Stomach (tissue), 9 donors: ENCODE measurements around the gene FCHSD2. TPM values are rescaled to one million over a fixed set of nuclear protein-coding genes. Genes with fewer than 3 reads are reported as not detected.
A peak's percentile ranks its signal among the peaks of the same experiment; 100 is the strongest.
"Not testable (repeated sequence)": the region's sequence is repeated elsewhere in the genome, so short reads cannot be mapped to it uniquely, and the experiment has no call there.

Source experiments
- DNase-seq, 2 donors: peaks; one replicate each; pipeline versions ENCODE4 v3.0.0 to v3.0.0-alpha.2; 2013 to 2019
- H3K27ac ChIP-seq, 5 donors: fragments of 200-600 bp in 4 of 5; sonication (generic) in 4 of 5; one replicate each; pipeline ENCODE4 v1.5.1; 2013 to 2019; ENCODE audit warnings: mild to moderate bottlenecking in 1 of 5, moderate library complexity in 1 of 5
- H3K27me3 ChIP-seq, 3 donors: fragments of 200-600 bp; sonication (generic); one replicate each; pipeline ENCODE4 v1.5.1; 2017 to 2019; ENCODE audit warnings: mixed run types in 1 of 3
- H3K36me3 ChIP-seq, 4 donors: fragments of 200-600 bp; sonication (generic); 1 replicate in 3 of 4; 2 replicates in 1 of 4; pipeline ENCODE4 v1.5.1; 2016 to 2019
- H3K4me1 ChIP-seq, 4 donors: fragments of 200-600 bp; sonication (generic); one replicate each; pipeline ENCODE4 v1.5.1; 2016 to 2019
- H3K4me3 ChIP-seq, 4 donors: fragments of 200-600 bp; sonication (generic) in 3 of 4; one replicate each; pipeline ENCODE4 v1.5.1; 2016 to 2019; ENCODE audit warnings: mild to moderate bottlenecking in 1 of 4
- H3K9me3 ChIP-seq, 4 donors: fragments of 200-600 bp; sonication (generic); one replicate each; pipeline ENCODE4 v1.5.1; 2016 to 2019
- EP300 ChIP-seq: sonication (generic); formaldehyde crosslinking; IDR thresholded peaks from one replicate; pipeline ENCODE4 v1.6.1; 2017; ENCODE audit warnings: antibody characterized with exemption
- POLR2A ChIP-seq, 4 donors: fragments of 450-650 bp; IDR thresholded peaks; one replicate each; pipeline ENCODE4 v1.6.1; 2016; ENCODE audit warnings: antibody characterized with exemption in 4 of 4, control low read depth in 2 of 4, mild to moderate bottlenecking in 1 of 4, moderate library complexity in 1 of 4
- POLR2AphosphoS5 ChIP-seq, 3 donors: sonication (generic); formaldehyde crosslinking; IDR thresholded peaks; one replicate each; pipeline ENCODE4 v1.6.1; 2016; ENCODE audit warnings: antibody characterized with exemption in 3 of 3
- WGBS, 5 donors: extraction: QIAGEN DNeasy Blood & Tissue Kit in 3 of 5; methylation state at CpG; one replicate each; pipeline versions ENCODE4 v1.1.5 to v1.1.7; 2013 to 2018; 5-methylcytosine and 5-hydroxymethylcytosine counted together
- intact Hi-C: fragments of 100-400 bp; cut with DNase I; formaldehyde crosslinking; loops from one replicate; pipeline ENCODE4 v1.15.1; 2023; ENCODE audit warnings: low total_unique reads
- polyA plus RNA-seq, 3 donors: library from polyadenylated mRNA; stranded (reverse); fragments of 200-250 nt; gene quantifications; one replicate each; pipeline ENCODE4 v1.2.3, GENCODE V29; 2013
- total RNA-seq, 5 donors: library from RNA; depleted of rRNA; stranded (reverse); fragments of >200 nt; gene quantifications; one replicate each; pipeline versions ENCODE4 v1.1.0 to v1.2.3, GENCODE V29; 2014 to 2016
- TF ChIP-seq, protein P1 (sequence below), 7 experiments: fragments of 450-650 bp in 4 of 7; fragments of 200-600 bp in 3 of 7; sonication (generic) in 3 of 7; IDR thresholded peaks; one replicate each; pipeline ENCODE4 v1.5.1; 2016 to 2019; ENCODE audit warnings: antibody characterized with exemption in 7 of 7, control low read depth in 2 of 7, mild to moderate bottlenecking in 1 of 7
- donor health status: healthy with polysubstance abuse.
- donor health status: Bipolar disorder and iron deficiency.
- donor health status: healthy.

The FCHSD2 gene
- total and polyA plus RNA-seq, 8 donors: 5.7 to 64.3 (median 15.9) TPM

DNA sequence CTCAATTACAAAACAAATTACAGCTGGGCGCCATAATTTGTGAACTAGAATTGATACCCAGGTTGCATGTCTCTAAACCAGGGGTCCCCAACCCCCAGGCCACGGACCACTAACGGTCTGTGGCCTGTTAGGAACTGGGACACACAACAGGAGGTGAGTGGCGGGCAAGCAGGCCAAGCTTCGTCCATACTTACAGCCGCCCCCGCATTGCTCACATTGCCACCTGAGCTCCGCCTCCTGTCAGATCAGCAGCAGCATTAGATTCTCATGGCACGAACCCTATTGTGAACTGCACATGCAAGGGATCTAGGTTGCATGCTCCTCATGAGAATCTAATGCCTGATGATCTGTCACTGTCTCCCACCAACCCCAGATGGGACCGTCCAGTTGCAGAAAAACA, 12.9 kb downstream of the FCHSD2 start:
- WGBS, 5 donors: 86 to 98% (median 96%) methylated on average over 10 of the region's 10 CpGs
- H3K27ac ChIP-seq: no peak overlapping the region
- intact Hi-C loops: no loop called here
- H3K4me3 ChIP-seq: no peak overlapping the region
- TF ChIP-seq POLR2AphosphoS5 (IDR thresholded peaks at IDR 0.05): no peak
- no peak for TF ChIP-seq EP300
- TF ChIP-seq, protein P1, sequence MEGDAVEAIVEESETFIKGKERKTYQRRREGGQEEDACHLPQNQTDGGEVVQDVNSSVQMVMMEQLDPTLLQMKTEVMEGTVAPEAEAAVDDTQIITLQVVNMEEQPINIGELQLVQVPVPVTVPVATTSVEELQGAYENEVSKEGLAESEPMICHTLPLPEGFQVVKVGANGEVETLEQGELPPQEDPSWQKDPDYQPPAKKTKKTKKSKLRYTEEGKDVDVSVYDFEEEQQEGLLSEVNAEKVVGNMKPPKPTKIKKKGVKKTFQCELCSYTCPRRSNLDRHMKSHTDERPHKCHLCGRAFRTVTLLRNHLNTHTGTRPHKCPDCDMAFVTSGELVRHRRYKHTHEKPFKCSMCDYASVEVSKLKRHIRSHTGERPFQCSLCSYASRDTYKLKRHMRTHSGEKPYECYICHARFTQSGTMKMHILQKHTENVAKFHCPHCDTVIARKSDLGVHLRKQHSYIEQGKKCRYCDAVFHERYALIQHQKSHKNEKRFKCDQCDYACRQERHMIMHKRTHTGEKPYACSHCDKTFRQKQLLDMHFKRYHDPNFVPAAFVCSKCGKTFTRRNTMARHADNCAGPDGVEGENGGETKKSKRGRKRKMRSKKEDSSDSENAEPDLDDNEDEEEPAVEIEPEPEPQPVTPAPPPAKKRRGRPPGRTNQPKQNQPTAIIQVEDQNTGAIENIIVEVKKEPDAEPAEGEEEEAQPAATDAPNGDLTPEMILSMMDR (IDR thresholded peaks at IDR 0.05): no peak
- no peak for TF ChIP-seq POLR2A (IDR thresholded peaks at IDR 0.05)
- peaks cover 0 to 12% (median 5%) of the 10 kb centered on the region in 4 donors for H3K4me1 ChIP-seq
- no peaks in the 10 kb centered on the region for H3K27me3 ChIP-seq
- H3K36me3 ChIP-seq: peaks cover 0 to 72% (median 36%) of the 10 kb centered on the region in 4 donors
- peaks cover 0 to 10% (median 6%) of the 10 kb centered on the region in 4 donors for H3K9me3 ChIP-seq
- no peak for DNase-seq

DNA sequence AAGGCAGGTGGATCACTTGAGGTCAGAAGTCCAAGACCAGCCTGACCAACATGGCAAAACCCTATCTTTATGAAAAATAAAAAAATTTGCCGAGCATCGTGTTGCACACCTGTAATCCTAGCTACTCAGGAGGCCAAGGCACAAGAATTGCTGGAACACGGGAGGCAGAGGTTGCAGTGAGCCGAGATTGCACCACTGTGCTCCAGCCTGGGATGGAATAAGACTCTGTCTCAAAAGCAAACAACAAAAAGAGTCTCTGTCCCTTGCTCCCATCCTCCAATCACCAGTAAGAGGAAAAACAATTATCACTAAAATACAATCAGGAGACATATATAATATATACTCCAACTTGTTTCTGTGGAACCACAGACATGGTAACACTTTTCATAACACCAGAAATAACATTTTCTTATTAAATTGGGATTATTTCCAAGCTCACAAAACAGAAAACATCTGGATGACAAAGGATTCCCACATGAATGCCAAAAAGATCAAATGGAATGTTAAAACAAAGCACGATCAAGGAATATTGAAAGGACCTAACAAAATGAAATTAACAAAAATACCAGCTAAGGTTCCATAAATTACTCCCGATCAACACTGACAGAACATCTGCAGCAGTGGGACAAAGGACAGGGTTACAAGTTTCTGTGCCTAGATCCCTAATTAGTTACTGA, 15.2 kb downstream of the FCHSD2 start:
- Histone ChIP-seq H3K36me3 (peaks cover 0 to 58% (median 25%) of the 10 kb centered on the region in 4 donors), H3K27me3 (no peaks in the 10 kb centered on the region), H3K9me3 (peaks cover 0 to 10% (median 6%) of the 10 kb centered on the region in 4 donors), H3K27ac (peak overlapping the region in 1 of 5 donors; percentile 4), H3K4me1 (peaks cover 0 to 12% (median 5%) of the 10 kb centered on the region in 4 donors), H3K4me3 (no peak overlapping the region)
- no peak for DNase-seq
- intact Hi-C loops: no loop called here
- 76 to 91% (median 85%) methylated on average over 6 of the region's 6 CpGs for WGBS, 5 donors
- TF ChIP-seq, protein P1 (IDR thresholded peaks at IDR 0.05): no peak
- TF ChIP-seq POLR2A (IDR thresholded peaks at IDR 0.05) (no peak), EP300 (no peak), POLR2AphosphoS5 (IDR thresholded peaks at IDR 0.05) (no peak)

DNA sequence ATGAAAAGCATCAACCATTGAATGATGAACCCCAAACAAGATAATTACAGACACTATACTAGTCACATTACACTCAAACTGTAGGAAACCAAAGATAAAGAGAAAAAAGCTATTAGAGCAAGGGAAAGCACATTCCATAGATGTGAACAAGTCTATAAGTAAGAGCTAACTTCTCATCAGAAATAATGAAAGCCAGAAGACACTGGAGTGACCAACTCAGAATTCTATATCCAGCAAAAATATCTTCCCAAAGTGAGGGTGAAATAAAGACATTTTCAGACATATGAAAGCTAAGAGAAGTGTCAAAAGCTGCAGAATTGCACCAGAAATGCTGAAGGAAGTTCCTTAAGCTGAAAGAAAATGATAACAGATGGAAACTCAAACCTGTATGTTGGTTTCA, 17.3 kb downstream of the FCHSD2 start:
- TF ChIP-seq EP300 (no peak), POLR2A (IDR thresholded peaks at IDR 0.05) (no peak)
- Histone ChIP-seq H3K36me3 (peaks cover 0 to 38% (median 22%) of the 10 kb centered on the region in 4 donors), H3K27ac (no peak overlapping the region), H3K4me3 (no peak overlapping the region), H3K4me1 (peaks cover 0 to 18% (median 6%) of the 10 kb centered on the region in 4 donors), H3K27me3 (no peaks in the 10 kb centered on the region), H3K9me3 (peaks cover 0 to 10% (median 6%) of the 10 kb centered on the region in 4 donors)
- intact Hi-C loops: no loop called here
- DNase-seq: no peak

DNA sequence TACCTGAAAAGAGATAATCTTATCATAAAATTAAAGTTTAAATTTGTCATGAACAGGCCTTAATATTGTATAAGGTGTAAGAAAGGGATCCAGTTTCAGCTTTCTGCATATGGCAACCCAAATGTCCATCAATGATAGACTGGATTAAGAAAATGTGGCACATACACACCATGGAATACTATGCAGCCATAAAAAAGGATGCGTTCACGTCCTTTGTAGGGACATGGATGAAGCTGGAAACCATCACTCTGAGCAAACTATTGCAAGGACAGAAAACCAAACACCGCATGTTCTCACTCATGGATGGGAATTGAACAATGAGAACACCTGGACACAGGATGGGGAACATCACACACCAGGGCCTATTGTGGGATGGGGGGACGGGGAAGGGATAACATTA, 18.2 kb downstream of the FCHSD2 start:
- 96 to 99% (median 98%) methylated on average over 4 of the region's 4 CpGs for WGBS, 5 donors

DNA sequence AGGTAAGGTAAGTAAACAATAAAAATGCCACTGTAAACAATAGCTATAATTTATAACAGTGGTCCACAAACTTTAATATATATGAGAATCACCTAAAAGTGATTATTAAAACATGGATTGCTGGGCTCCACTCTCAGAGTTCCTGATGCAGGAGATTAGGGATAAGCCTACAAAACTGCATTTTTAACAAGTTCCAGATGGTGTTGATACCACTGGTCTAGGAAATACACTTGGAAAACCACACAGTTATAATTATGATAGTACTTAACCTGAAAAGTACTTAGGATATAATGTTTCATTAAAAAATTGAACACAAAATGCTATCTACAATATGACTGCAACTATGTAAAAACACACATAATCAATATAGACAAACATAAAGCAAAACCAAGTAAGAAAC, 20.4 kb downstream of the FCHSD2 start:
- H3K27ac ChIP-seq: no peak overlapping the region

More for the DNA sequence above, 18.2 kb downstream of the FCHSD2 start:
- H3K27ac ChIP-seq, intact Hi-C loops, H3K27me3 ChIP-seq, H3K4me3 ChIP-seq, DNase-seq: not testable (repeated sequence)
- Histone ChIP-seq H3K9me3 (peaks cover 0 to 10% (median 6%) of the 10 kb centered on the region in 4 donors), H3K36me3 (peaks cover 0 to 29% (median 17%) of the 10 kb centered on the region in 4 donors), H3K4me1 (peaks cover 0 to 18% (median 7%) of the 10 kb centered on the region in 4 donors)

More for the DNA sequence above, 20.4 kb downstream of the FCHSD2 start:
- intact Hi-C loops: no loop called here
- no peak overlapping the region for H3K4me3 ChIP-seq
- peaks cover 0 to 10% (median 6%) of the 10 kb centered on the region in 4 donors for H3K9me3 ChIP-seq
- TF ChIP-seq, protein P1 (IDR thresholded peaks at IDR 0.05): no peak
- no peak for TF ChIP-seq EP300
- no peak for TF ChIP-seq POLR2AphosphoS5 (IDR thresholded peaks at IDR 0.05)
- no peak for TF ChIP-seq POLR2A (IDR thresholded peaks at IDR 0.05)
- no peaks in the 10 kb centered on the region for H3K27me3 ChIP-seq
- peaks cover 0 to 20% (median 12%) of the 10 kb centered on the region in 4 donors for H3K36me3 ChIP-seq
- peaks cover 0 to 8% (median 2%) of the 10 kb centered on the region in 4 donors for H3K4me1 ChIP-seq
- no peak for DNase-seq
